DMS79 treated with DMSO at 0.1 percent for 48 hours (cell line): ENCODE measurements around the gene SCP2.

ENCODE experiments used
- DNase-seq: peaks from one replicate; lab custom pipeline; 2025; lab: John Stamatoyannopoulos, UW

Gene SCP2

GRCh38 chr1:53043271-53043670 is 116.2 kb downstream of the SCP2 start:
- DNase-seq = no peak

- no peak for DNase-seq
Measured at GRCh38 chr1:53044926-53045325, 117.8 kb downstream of the SCP2 start.

GRCh38 chr1:53046930-53047329 is 119.9 kb downstream of the SCP2 start:
- no peak for DNase-seq

GRCh38 chr1:53047737-53048736 is 121.0 kb downstream of the SCP2 start:
- peak; percentile 49 for DNase-seq

GRCh38 chr1:53048960-53049573 is 122.0 kb downstream of the SCP2 start:
- DNase-seq = peak; percentile 16

- no peak for DNase-seq
Measured at GRCh38 chr1:53049574-53049967, 122.5 kb downstream of the SCP2 start.

- no peak for DNase-seq
Measured at GRCh38 chr1:53050310-53050709, 123.2 kb downstream of the SCP2 start.

GRCh38 chr1:53051676-53052075 is 124.6 kb downstream of the SCP2 start:
- peak; percentile 6 for DNase-seq

GRCh38 chr1:53057127-53057526 is 130.1 kb downstream of the SCP2 start:
- peak; percentile 66 for DNase-seq

- DNase-seq = no peak
Measured at GRCh38 chr1:53060579-53060978, 133.5 kb downstream of the SCP2 start.

- no peak for DNase-seq
Measured at GRCh38 chr1:53061123-53061858, 134.2 kb downstream of the SCP2 start.

- DNase-seq = peak; percentile 18
Measured at GRCh38 chr1:53061859-53062707, 135.0 kb downstream of the SCP2 start, which contains the start of gene PODN. Gene PODN (plus strand): TSS chr1:53062213. CDS start chr1:53069856, 7,643 bp downstream.

GRCh38 chr1:53062708-53063591 is 135.9 kb downstream of the SCP2 start:
- no peak for DNase-seq

GRCh38 chr1:53063744-53064515 is 136.9 kb downstream of the SCP2 start:
- DNase-seq = no peak

- no peak for DNase-seq
Measured at GRCh38 chr1:53065391-53065790, 138.3 kb downstream of the SCP2 start.

GRCh38 chr1:53066488-53066887 is 139.4 kb downstream of the SCP2 start:
- no peak for DNase-seq

GRCh38 chr1:53066891-53067738 is 140.0 kb downstream of the SCP2 start:
- DNase-seq = no peak

GRCh38 chr1:53067886-53068285 is 140.8 kb downstream of the SCP2 start:
- no peak for DNase-seq
